Measurements from ENCODE around the gene GNE. TPM values are rescaled to one million over a fixed set of nuclear protein-coding genes. Genes with fewer than 3 reads are reported as not detected.
"Not testable (repeated sequence)": the region's sequence is repeated elsewhere in the genome, so short reads cannot be mapped to it uniquely, and the experiment has no call there.

The GNE gene
- polyA plus RNA-seq, 4 donors, result 16.8 to 21.7 (median 19.4) TPM

DNA sequence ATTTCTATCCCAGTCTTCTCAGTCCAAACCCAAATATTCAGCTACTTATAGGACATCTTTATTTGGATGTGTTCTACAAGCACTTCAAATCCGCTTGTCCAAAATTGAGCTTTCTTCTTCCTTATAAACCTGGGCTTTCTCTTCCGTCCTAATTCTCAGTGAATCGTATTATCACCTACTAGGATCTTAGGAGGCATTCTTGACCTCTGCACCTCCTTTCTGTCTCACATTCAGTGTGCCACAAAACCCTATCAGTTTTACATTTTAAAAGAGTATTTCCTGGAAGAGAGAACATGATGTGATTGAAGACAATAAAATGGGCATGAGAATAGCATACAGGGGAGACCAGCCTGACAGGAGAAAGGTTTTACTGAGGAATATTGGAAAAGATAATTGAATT lies 16.8 kb upstream of the GNE start:
- no peak for DNase-seq (ENCODE audit: low read depth in 4 of 4, low spot score in 2 of 4)

DNA sequence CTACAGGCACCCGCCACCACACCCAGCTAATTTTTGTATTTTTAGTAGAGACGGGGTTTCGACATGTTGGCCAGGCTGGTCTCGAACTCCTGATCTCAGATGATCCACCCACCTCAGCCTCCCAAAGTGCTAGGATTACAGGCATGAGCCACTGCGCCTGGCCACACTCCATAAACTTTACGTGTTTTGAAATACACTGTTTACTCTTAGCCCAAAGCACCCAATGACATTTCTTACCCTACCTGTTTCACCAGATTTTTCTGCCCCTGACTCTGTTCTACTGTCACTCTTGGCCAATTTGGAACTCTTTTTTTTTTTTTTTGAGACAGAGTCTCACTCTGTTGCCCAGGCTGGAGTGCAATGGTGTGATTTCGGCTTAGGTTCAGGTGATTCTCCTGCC lies 15.1 kb upstream of the GNE start:
- not testable (repeated sequence) for DNase-seq (ENCODE audit: low read depth in 4 of 4, low spot score in 2 of 4)

DNA sequence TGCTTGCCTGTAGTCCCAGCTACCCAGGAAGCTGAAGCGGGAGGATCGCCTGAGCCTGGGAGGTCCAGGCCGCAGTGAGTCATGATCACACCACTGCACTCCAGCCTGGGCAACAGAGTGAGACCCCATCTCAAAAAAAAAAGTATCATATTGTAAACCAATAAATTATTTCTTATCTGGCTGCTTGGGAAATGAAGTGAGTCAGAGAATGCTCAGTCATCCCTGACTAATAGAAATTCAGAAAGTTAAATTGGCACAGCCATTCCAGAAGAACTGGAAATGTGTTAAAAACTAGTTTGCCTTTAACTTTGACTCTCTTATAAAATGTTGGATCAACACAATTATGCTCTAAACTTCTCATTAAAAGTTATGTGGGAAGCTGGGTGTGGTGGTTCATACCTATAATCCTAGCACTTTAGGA lies 9.8 kb upstream of the GNE start:
- DNase-seq (ENCODE audit: low read depth in 4 of 4, low spot score in 2 of 4), result no peak

DNA sequence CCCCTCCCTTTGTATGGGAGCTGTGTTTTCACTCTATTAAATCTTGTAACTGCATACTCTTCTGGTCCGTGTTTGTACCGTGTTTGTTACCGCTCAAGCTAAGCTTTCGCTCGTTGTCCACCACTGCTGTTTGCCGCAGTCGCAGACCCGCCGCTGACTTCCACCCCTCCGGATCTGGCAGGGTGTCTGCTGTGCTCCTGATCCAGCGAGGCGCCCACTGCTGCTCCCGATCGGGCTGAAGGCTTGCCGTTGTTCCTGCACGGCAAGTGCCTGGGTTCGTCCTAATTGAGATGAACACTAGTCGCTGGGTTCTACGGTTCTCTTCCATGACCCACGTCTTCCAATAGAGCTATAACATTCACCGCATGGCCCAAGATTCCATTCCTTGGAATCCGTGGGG lies 6.6 kb upstream of the GNE start:
- DNase-seq (ENCODE audit: low read depth in 4 of 4, low spot score in 2 of 4), result no peak

DNA sequence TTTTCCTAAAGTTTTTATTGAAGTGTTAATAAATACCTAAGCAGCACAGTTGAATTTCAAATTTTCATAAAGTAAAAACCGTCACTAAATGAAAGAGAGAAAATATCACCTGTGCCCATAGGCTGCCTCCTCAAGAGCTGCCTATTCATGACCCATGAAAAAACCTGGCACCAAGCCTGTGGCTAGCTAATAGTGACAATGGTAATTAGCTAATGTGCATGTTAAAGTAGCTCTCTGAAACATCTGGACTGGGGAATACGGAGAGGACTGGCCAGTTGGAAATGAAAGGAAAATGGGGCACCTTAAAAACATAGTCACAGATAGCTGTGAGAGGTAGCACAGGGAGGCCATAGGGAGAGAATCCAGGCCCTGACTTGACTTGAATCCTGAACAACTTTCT lies 5.4 kb upstream of the GNE start:
- no peak for DNase-seq (ENCODE audit: low read depth in 4 of 4, low spot score in 2 of 4)

DNA sequence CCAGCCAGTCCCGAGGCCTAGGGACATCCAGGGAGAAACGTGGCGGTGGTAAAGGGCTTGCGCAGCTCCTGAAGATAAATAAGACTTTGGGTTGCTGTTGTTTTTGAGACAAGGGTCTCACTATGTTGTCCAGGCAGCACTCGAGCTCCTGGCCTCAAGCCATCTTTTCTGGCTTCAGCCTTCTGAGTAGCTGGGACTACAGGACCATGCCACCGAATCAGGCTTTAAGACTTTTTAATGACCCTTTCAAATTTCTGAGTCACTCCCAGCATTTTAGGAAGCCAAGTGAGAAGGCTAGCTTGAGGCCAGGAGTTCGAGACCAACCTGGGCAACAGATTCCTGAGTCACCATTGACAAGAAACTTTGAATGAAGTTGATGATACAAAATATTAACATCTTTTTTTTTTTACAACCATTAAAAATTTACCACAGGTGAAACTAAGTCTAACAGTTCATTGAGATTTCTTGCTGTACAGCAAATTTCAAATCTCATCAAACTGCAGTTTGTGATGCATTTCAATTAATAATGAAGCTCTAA lies 817 bp upstream of the GNE start:
- no peak for DNase-seq (ENCODE audit: low read depth in 4 of 4, low spot score in 2 of 4)

DNA sequence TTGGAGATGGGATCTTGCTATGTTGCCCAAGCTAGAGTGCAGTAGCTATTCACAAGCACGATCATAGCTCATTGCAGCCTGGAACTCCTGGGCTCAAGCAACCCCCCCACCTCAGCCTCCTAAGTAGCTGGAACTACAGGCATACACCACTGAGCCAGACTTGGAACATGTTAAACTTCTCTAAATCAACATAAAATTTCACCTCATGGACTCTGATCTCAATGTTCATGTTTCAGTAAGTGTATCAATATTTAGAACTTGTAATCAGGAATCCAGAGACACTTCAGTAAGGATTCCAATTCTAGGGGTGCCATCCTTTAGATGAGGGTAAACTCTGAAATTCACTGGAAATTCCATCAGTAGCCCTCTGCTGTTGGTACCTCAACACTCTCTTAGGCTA lies 6.8 kb downstream of the GNE start:
- DNase-seq (ENCODE audit: low read depth in 4 of 4, low spot score in 2 of 4), result no peak

DNA sequence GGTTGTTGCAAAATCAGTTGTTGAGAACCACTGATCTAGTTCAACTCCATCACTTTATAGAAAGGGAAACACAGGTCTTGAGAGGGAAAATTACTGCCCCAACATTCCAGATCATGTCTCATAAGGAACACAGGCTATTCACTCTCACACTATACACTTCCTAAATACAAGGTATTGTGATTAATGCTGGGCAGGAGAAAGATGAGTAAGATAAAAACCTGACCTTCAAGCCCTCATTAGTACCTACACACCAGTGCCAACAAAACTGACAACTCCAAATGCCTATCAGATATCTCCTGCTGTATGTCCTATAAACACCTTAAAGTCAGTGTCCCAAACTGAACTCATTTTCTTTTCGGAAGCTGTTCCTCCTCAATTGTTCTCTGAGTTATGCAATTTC lies 8.2 kb downstream of the GNE start:
- DNase-seq (ENCODE audit: low read depth in 4 of 4, low spot score in 2 of 4), result no peak

DNA sequence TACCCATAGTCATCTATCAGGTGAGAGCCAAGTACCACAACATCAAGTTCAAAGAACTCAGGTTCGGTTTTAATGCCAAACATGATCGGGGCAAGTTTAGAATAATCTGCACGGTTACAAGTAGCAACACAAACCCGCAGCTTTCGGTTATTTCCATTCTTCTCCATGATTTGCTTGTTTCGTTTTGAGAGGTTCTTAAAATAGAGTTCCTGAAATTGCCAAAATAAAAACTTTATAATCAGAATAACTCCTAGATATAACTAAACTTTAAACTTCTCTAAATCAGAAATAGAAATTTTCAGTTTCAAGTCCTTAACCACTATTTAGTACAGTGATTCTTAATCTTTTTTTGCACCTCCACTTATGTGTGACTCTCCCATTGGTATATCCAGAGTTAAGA lies 9.1 kb downstream of the GNE start:
- no peak for DNase-seq (ENCODE audit: low read depth in 4 of 4, low spot score in 2 of 4)

DNA sequence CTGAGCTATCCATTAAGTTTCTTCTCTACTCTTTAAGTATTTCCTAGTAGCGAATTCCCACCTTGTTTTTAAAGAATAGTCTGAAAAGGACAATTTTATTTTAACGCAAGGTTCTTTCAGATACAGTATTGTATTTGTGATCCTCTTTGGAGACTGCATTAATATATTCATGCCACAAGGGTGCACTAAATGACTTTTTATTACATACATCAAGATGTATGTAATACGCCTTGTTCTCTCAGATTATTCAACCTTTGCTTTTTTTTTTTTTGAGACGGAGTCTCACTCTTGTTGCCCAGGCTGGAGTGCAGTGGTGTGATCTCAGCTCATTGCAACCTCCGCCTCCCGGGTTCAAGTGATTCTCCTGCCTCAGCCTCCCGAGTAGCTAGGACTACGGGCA lies 10.2 kb downstream of the GNE start:
- peak in 1 of 4 donors; percentile 10 for DNase-seq (ENCODE audit: low read depth in 4 of 4, low spot score in 2 of 4)

DNA sequence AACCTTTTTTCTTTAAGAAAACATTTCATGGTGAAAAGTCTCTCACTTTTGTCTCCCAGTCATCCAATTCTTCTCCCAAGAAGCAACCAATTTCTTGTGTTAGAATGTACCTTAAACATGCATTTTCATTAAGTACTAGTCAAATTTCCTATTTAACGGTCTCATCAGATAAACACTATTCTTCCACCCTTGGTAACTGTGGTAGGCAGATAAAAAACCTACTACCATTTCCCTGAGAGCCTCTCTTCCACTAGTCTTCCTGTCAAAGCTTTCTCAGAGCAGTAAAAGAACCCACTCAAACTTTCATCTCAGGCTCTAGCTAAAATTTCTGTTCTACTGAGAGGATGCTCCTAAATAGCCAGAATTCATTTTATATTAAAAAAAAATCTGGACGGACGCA lies 10.9 kb downstream of the GNE start:
- DNase-seq (ENCODE audit: low read depth in 4 of 4, low spot score in 2 of 4), result no peak

DNA sequence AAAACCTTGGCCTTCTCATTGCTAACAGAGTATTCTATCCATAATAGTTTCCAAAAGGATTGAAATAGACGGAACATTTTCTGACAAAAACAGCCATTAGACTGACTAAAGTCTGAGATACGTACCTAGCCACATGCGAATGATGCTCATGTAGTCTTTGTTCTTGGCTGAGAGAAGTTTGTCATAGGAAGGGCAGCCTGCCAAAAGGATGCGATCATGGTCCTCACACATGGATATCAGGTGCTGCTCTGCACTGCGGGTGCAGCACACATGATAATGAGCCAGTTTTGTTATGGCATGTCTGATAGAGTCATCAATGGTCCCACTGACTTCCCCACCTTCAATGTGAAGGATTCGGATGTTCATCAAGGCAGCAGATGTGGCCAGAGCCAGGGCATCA lies 12.3 kb downstream of the GNE start:
- DNase-seq (ENCODE audit: low read depth in 4 of 4, low spot score in 2 of 4), result no peak

DNA sequence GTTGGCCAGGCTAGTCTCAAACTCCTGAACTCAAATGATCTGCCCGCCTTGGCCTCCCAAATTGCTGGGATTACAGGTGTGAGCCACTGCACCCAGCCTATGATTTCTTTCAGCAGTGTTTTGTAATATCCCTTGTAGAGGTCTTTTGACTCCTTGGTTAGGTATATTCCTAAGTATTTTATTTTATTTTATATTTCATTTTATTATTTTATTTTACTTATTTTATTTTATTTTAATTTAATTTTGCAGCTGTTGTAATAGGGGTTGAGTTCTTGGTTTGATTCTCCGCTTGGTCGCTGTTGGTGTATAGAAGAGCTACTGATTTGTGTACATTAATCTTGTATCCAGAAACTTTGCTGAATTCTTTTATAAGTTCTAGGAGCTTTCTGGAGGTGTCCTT lies 18.6 kb downstream of the GNE start:
- not testable (repeated sequence) for DNase-seq (ENCODE audit: low read depth in 4 of 4, low spot score in 2 of 4)

DNA sequence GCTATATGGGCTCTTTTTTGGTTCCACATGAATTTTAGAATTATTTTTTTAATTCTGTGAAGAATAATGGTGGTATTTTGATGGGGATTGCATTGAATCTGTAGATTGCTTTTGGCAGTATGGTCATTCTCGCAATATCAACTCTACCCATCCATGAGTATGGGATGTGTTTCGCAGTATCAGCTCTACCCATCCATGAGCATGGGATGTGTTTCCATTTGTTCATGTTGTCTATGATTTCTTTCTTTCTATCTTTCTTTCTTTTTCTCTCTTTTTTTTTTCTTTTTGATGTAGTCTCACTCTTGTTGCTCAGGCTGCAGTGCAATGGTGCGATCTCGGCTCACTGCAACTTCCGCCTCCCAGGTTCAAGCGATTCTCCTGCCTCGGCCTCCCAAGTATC lies 19.0 kb downstream of the GNE start:
- DNase-seq (ENCODE audit: low read depth in 4 of 4, low spot score in 2 of 4), result not testable (repeated sequence)

DNA sequence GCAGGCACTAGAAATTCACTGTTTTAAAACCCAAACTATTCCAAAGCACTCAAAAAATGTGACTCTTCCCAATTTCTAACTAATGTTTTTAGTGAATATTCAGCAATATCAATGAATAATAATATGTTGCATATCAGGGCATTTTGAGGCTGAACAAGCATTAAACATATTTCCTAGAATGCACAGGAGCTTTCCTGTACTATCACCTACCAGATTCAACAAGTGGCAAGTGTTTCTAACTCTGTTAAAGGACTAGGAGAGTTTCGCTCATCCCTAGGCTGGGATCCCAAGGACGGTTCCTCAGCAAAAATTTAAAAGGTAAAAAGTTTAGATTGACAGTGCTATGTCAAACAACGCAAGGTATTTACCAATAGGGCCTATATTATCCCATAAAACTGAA lies 21.0 kb downstream of the GNE start:
- no peak for DNase-seq (ENCODE audit: low read depth in 4 of 4, low spot score in 2 of 4)

DNA sequence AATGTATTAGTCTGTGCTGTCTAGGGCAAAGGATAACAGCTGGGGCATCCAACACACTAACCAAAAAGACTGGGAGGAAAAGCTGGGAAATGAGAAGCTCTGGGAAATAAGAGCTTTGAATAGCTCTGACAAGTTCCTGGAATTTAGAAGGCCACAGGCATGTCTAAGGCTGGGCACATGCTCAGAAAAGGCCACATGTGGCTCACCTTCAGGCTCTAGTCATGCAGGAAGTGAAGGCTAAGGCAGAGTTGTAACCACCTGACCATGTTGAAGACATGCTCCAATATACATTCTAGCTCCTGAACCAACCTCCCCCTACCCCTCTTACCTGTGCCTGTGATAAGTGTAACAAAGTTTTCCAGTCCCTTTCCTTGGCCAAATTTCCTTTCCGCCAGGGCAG lies 35.8 kb downstream of the GNE start:
- DNase-seq (ENCODE audit: low read depth in 4 of 4, low spot score in 2 of 4), result no peak

DNA sequence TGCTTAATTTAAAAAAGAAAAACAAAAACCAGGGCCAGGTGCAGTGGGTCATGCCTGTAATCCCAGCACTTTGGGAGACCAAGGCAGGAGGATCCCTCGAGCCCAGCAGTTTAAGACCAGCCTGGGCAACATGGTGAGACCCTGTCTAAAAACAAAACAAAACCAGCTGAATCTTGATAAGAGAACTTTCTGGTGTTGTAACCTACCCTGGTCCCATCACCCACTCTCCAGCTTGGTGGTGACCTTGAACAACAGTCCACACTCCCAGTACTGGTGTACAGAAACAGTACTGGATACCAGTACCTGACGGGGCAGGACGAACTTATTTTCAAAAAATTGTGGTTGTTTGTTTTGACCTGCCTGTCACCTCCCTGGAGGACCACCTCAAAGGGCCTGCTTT lies 36.6 kb downstream of the GNE start:
- DNase-seq (ENCODE audit: low read depth in 4 of 4, low spot score in 2 of 4), result no peak

DNA sequence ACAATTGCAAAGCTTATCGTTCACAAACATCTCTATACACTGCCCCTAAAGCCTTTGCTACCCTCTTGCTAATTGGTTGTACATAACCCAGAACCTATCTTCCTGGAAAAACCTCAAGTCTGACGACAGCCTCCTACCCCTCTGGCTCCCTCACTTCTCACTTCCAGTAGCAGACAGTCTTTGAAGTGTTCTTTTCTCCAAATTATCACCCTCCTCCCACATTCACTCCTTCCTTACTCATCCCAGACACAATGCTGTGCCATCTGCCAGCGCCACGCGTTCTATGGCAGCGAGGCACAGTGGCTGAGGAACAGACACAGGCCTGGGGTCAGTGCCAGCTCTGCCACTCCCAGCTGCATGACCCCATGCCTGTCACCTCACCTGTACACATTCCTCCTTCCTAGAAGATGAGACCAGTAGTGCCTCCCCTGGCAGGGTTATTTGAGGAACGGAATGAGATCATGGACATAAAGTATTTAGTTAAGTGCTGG lies 39.8 kb downstream of the GNE start:
- no peak for DNase-seq (ENCODE audit: low read depth in 4 of 4, low spot score in 2 of 4)

DNA sequence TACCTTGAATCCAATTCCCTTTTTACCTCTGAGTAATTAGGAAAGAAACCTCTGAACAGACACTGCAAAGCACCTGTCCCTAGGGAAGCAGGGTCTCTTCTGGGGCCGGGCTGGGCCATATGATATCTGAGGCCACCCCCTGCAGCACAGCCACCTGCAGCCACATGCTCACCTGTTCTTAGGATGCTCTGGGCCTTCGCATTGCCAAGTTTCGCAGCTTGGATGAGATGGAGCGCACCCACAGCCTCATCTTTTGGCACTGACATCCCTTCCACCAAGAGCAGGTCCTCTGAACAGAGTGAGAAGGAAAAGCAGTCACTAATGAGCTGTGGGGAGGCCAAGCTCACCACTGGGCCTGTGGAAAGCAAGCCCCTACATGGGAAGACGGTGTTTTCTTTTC lies 40.2 kb downstream of the GNE start:
- DNase-seq (ENCODE audit: low read depth in 4 of 4, low spot score in 2 of 4), result no peak

DNA sequence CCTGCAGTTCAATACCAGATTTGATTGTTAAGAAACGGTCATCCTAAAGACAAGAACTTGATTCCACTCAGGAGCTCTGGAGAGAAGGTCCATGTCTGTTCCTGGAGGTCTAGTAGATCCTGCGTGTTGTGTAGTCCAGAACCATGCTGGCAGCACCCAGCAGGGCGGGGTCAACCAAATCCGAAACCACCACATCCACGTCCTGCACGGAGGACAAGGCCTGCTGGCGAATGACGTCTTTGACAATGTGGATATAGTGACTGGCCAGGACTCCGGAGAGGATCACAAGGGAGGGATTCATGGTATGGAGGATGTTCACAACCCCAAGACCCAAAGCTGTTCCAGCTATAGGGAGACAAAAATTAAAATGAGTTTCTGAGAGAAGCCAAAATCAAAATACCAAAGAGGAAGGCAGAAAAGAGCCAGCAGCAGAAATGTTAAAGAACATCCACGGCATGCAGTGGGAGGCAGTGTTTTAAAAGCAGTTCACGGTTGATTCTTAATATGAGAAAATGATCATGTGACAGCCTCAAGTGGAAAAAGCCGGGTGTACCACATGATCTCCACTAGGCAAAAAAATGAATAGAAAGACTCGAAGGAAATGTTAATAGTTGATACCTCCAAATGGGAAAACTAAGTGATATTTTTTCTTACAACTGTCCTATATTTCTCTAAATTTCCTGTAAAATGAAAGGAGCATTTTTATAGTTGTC lies 40.8 kb downstream of the GNE start:
- no peak for DNase-seq (ENCODE audit: low read depth in 4 of 4, low spot score in 2 of 4)

DNA sequence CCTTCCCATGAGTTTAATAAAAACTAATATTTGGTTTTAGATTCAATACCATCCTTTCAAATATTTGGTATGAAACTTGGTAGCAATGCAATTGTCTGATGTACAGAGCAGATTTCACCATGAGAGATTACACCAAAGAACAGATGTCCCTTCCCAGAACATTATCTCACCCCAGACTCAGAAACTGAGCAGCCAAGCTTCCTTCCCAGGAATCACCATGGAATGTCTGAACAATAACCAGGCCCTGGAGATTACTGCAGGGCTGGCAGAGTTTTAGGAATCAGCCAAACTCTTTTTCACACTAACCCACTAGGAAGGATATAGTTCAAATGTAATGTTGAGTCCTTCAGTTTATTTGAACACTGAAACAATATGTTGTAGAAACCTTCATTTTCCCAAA lies 43.7 kb downstream of the GNE start:
- no peak for DNase-seq (ENCODE audit: low read depth in 4 of 4, low spot score in 2 of 4)

DNA sequence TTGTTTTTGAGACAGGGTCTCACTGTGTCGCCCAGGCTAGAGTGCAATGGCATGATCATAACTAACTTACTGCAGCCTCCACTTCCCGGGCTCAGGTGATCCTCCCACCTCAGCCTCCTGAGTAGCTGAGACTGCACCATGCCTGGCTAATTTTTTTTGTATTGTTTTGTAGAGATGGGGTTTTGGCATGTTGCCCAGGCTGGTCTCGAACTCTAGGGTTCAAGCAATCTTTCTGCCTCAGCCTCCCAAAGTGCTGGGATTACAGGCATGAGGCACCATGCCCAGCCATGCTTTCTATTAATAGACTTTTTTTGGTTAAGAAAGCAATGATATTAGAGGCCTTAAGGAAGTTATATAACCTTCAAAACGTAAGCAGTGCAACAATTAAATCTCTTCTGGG lies 44.3 kb downstream of the GNE start:
- DNase-seq (ENCODE audit: low read depth in 4 of 4, low spot score in 2 of 4), result no peak

DNA sequence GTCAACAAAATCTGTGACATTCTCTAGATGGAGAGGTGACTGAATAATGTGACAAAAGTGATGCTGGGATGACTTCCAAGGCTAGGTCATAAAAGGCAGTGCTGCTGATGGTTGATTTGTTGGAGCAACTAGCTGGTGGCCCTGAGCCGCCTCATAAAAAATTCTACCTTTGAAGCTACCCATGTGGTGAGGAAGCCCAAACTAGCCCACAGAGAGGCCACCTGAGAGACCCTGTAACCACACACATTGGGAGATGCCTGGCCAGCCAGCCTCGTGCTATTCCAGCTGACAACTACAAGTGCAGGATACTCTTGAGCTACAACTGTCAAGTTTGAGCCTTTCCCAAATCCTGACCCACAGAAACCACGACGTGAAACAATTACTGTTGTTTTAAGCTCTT lies 44.9 kb downstream of the GNE start:
- DNase-seq (ENCODE audit: low read depth in 4 of 4, low spot score in 2 of 4), result no peak

Data from left renal cortex interstitium (tissue), 4 donors.